ENCODE measurements around the gene SUPT7L. TPM values are rescaled to one million over a fixed set of nuclear protein-coding genes. Genes with fewer than 3 reads are reported as not detected.
"Not testable (repeated sequence)": the region's sequence is repeated elsewhere in the genome, so short reads cannot be mapped to it uniquely, and the experiment has no call there.

The SUPT7L gene
- total RNA-seq, 1 experiment from 2014 or later: 42.4 TPM

GRCh38 chr2:27683390-27684071, 20.1 kb upstream of the SUPT7L start:
- no peaks in the 10 kb centered on the region for H3K27me3 Mint-ChIP-seq (ENCODE audit: insufficient read depth, unreplicated experiment)
- H3K27me3 ChIP-seq (replicated peaks; ENCODE audit: control insufficient read depth, insufficient read depth, low read length): no peaks in the 10 kb centered on the region
- peak; percentile 99 to 100 for TF ChIP-seq CTCF (IDR thresholded peaks at IDR 0.05; ENCODE audit: insufficient read depth in 1 of 2, low read depth in 1 of 2, low read length in 1 of 2, severe bottlenecking in 1 of 2, unreplicated experiment in 1 of 2)
- H3K9me3 ChIP-seq: no peaks in the 10 kb centered on the region
- H3K4me1 ChIP-seq: peaks cover 28% of the 10 kb centered on the region
- H3K9me3 Mint-ChIP-seq (ENCODE audit: unreplicated experiment): no peaks in the 10 kb centered on the region
- peaks cover 52% of the 10 kb centered on the region for H3K36me3 Mint-ChIP-seq (ENCODE audit: insufficient read depth, unreplicated experiment)
- DNase-seq: peak; percentile 82 to 93
- H3K4me1 Mint-ChIP-seq (ENCODE audit: low read depth, unreplicated experiment): peaks cover 14% of the 10 kb centered on the region
- no peak overlapping the region for H3K4me3 ChIP-seq (ENCODE audit: low read depth, low read length)
- CTCF ChIA-PET: interaction anchor here (0.5 to 3.7 kb wide), 33 partner anchors 9 to 1068 kb away, joined by 3 to 29 read pairs (median 4); partner anchors contain the start of genes CCDC121, GPN1, NRBP1 and PPM1G
- no TSS peak for BruUV-seq (replicated peaks)
- H3K27ac Mint-ChIP-seq (ENCODE audit: unreplicated experiment): peak overlapping the region; percentile 81
- peaks cover 2% of the 10 kb centered on the region for H3K36me3 ChIP-seq (ENCODE audit: control insufficient read depth, insufficient read depth, low read length)
- intact Hi-C loops (cut with micrococcal nuclease; ENCODE audit: unreplicated experiment): loop anchor here (1.0 kb wide), 1 partner anchor 19 kb away; no protein-coding TSS in a partner anchor
- POLR2A ChIA-PET: interaction anchor here (0.5 to 2.0 kb wide), 5 partner anchors 20 to 854 kb away, joined by 3 to 10 read pairs (median 3); partner anchors contain the start of genes PPM1G, SLC4A1AP and SUPT7L
- no peak overlapping the region for H3K4me3 Mint-ChIP-seq (ENCODE audit: unreplicated experiment)

GRCh38 chr2:27682334-27682771, 18.9 kb upstream of the SUPT7L start:
- ChIA-PET CTCF (interaction anchor here (0.7 to 3.7 kb wide), 7 partner anchors 9 to 283 kb away, joined by 3 to 29 read pairs (median 5); partner anchors contain the start of genes SLC4A1AP and SUPT7L), POLR2A (interaction anchor here (0.6 to 2.3 kb wide), 5 partner anchors 18 to 93 kb away, joined by 3 to 8 read pairs (median 4); partner anchors contain the start of genes SLC4A1AP and SUPT7L)
- H3K4me3 ChIP-seq (ENCODE audit: low read depth, low read length); H3K27me3 ChIP-seq (replicated peaks; ENCODE audit: control insufficient read depth, insufficient read depth, low read length); H3K9me3 Mint-ChIP-seq (ENCODE audit: unreplicated experiment); H3K4me3 Mint-ChIP-seq (ENCODE audit: unreplicated experiment); H3K27me3 Mint-ChIP-seq (ENCODE audit: insufficient read depth, unreplicated experiment); DNase-seq; intact Hi-C loops (cut with micrococcal nuclease; ENCODE audit: unreplicated experiment); H3K36me3 ChIP-seq (ENCODE audit: control insufficient read depth, insufficient read depth, low read length); H3K9me3 ChIP-seq: not testable (repeated sequence)
- Mint-ChIP-seq H3K4me1 (ENCODE audit: low read depth, unreplicated experiment) (peaks cover 14% of the 10 kb centered on the region), H3K27ac (ENCODE audit: unreplicated experiment) (peak overlapping the region; percentile 71), H3K36me3 (ENCODE audit: insufficient read depth, unreplicated experiment) (peaks cover 58% of the 10 kb centered on the region)
- H3K4me1 ChIP-seq: peaks cover 28% of the 10 kb centered on the region
- TSS peak; percentile 28 for BruUV-seq (replicated peaks)

- H3K4me1 Mint-ChIP-seq (ENCODE audit: low read depth, unreplicated experiment): peaks cover 14% of the 10 kb centered on the region
- no peak overlapping the region for H3K4me3 ChIP-seq (ENCODE audit: low read depth, low read length)
- peaks cover 28% of the 10 kb centered on the region for H3K4me1 ChIP-seq
- DNase-seq: peak in 1 of 2 experiments; percentile 26
- ChIA-PET CTCF (interaction anchor here (0.6 to 3.7 kb wide), 6 partner anchors 9 to 274 kb away, joined by 3 to 29 read pairs (median 4); no protein-coding TSS in a partner anchor), POLR2A (interaction anchor here (0.6 to 2.3 kb wide), 3 partner anchors 18 to 72 kb away, joined by 3 to 8 read pairs (median 4); partner anchors contain the start of genes SLC4A1AP and SUPT7L)
- no peaks in the 10 kb centered on the region for H3K9me3 ChIP-seq
- intact Hi-C loops (cut with micrococcal nuclease; ENCODE audit: unreplicated experiment): no loop called here
- no peaks in the 10 kb centered on the region for H3K27me3 ChIP-seq (replicated peaks; ENCODE audit: control insufficient read depth, insufficient read depth, low read length)
- H3K36me3 Mint-ChIP-seq (ENCODE audit: insufficient read depth, unreplicated experiment): peaks cover 60% of the 10 kb centered on the region
- no TSS peak for BruUV-seq (replicated peaks)
- no peak for TF ChIP-seq CTCF (IDR thresholded peaks at IDR 0.05; ENCODE audit: insufficient read depth in 1 of 2, low read depth in 1 of 2, low read length in 1 of 2, severe bottlenecking in 1 of 2, unreplicated experiment in 1 of 2)
- peak overlapping the region; percentile 71 for H3K27ac Mint-ChIP-seq (ENCODE audit: unreplicated experiment)
- H3K4me3 Mint-ChIP-seq (ENCODE audit: unreplicated experiment): no peak overlapping the region
- no peaks in the 10 kb centered on the region for H3K27me3 Mint-ChIP-seq (ENCODE audit: insufficient read depth, unreplicated experiment)
- no peaks in the 10 kb centered on the region for H3K9me3 Mint-ChIP-seq (ENCODE audit: unreplicated experiment)
- H3K36me3 ChIP-seq (ENCODE audit: control insufficient read depth, insufficient read depth, low read length): no peaks in the 10 kb centered on the region
Measured at GRCh38 chr2:27681841-27682240, 18.4 kb upstream of the SUPT7L start.

All from Caco-2 (cell line).